A375 (cell line): ENCODE results near the gene ATXN7L3B. TPM values are rescaled to one million over a fixed set of nuclear protein-coding genes. Genes with fewer than 3 reads are reported as not detected.

Source experiments
- total RNA-seq: library from RNA; depleted of rRNA; stranded (reverse); fragments of >200 nt; shearing (Covaris generic); gene quantifications from 2 replicates; pipeline ENCODE4 v1.2.3, GENCODE V29; 2014; rRNA removed

The ATXN7L3B gene
- total RNA-seq: 21.1 and 21.7 TPM in 2 replicates

GRCh38 chr12:74537707-74538385, at the start of gene ATXN7L3B:
TSS of gene ATXN7L3B (plus strand) at chr12:74537835. CDS start at chr12:74538113, 278 bp downstream.

